Erythroblast (primary cell): Measurements from ENCODE around the gene UPK3B.
"Not testable (repeated sequence)": the region's sequence is repeated elsewhere in the genome, so short reads cannot be mapped to it uniquely, and the experiment has no call there.

Experiments used
- GATA1 ChIP-seq: IDR thresholded peaks from 2 replicates; pipeline ENCODE4 v1.6.1; 2011; ENCODE audit warnings: low read depth, mild to moderate bottlenecking, control low read depth, low read length, moderate library complexity
- POLR2A ChIP-seq: IDR thresholded peaks from 2 replicates; pipeline ENCODE4 v1.6.1; 2011; ENCODE audit warnings: mild to moderate bottlenecking, low read length

GRCh38 chr7:76499201-76499923 lies 11.0 kb upstream of the UPK3B start:
- TF ChIP-seq POLR2A, GATA1: not testable (repeated sequence)
